Right atrium auricular region (tissue), 2 donors: ENCODE measurements around the gene TMEM63C. TPM values are rescaled to one million over a fixed set of nuclear protein-coding genes. Genes with fewer than 3 reads are reported as not detected.

Experiments used
- DNase-seq: peaks from one replicate; pipeline ENCODE4 v3.0.0-alpha.2; 2019; ENCODE audit warnings: low spot score
- H3K27ac ChIP-seq, 2 donors: fragments of 200-600 bp; sonication (generic); 1 replicate in 1 of 2; 2 replicates in 1 of 2; pipeline ENCODE4 v1.5.1; 2016 to 2019
- H3K27me3 ChIP-seq, 2 donors: fragments of 200-600 bp; sonication (generic); one replicate each; pipeline versions ENCODE4 v1.5.1 to v1.6.0; 2017 to 2019
- H3K36me3 ChIP-seq: fragments of 200-600 bp; sonication (generic); one replicate; pipeline ENCODE4 v1.5.1; 2016
- H3K4me1 ChIP-seq, 2 donors: fragments of 200-600 bp; sonication (generic); one replicate each; pipeline versions ENCODE4 v1.5.1 to v1.6.0; 2017 to 2019
- H3K4me3 ChIP-seq, 2 donors: fragments of 200-600 bp; sonication (generic); 1 replicate in 1 of 2; 2 replicates in 1 of 2; pipeline ENCODE4 v1.5.1; 2017 to 2019; ENCODE audit warnings: mild to moderate bottlenecking in 1 of 2, moderate library complexity in 1 of 2
- H3K9me3 ChIP-seq, 2 donors: fragments of 200-600 bp; sonication (generic); one replicate each; pipeline ENCODE4 v1.5.1; 2019
- CTCF ChIP-seq, 2 donors: fragments of 200-600 bp; sonication (generic); IDR thresholded peaks; one replicate each; pipeline ENCODE4 v1.5.1; 2019; ENCODE audit warnings: antibody characterized with exemption in 2 of 2
- total RNA-seq, 2 donors: library from RNA; depleted of rRNA; stranded (reverse); fragments of >200 nt; gene quantifications; one replicate each; pipeline ENCODE4 v1.1.0, GENCODE V29; 2016

TMEM63C gene
- total RNA-seq, 2 donors from 2014 or later: 0.04 TPM; not detected in 1

GRCh38 chr14:77238356-77238755, 56.8 kb downstream of the TMEM63C start:
- no peak for DNase-seq
- no peaks in the 10 kb centered on the region for H3K27me3 ChIP-seq
- no peak for TF ChIP-seq CTCF (IDR thresholded peaks at IDR 0.05)
- H3K9me3 ChIP-seq: no peaks in the 10 kb centered on the region
- H3K36me3 ChIP-seq: no peaks in the 10 kb centered on the region
- no peak overlapping the region for H3K4me3 ChIP-seq
- H3K27ac ChIP-seq: no peak overlapping the region
- no peaks in the 10 kb centered on the region for H3K4me1 ChIP-seq

- no peak for DNase-seq
- Histone ChIP-seq H3K9me3 (no peaks in the 10 kb centered on the region), H3K36me3 (no peaks in the 10 kb centered on the region), H3K4me3 (no peak overlapping the region), H3K27me3 (no peaks in the 10 kb centered on the region), H3K27ac (no peak overlapping the region), H3K4me1 (no peaks in the 10 kb centered on the region)
- no peak for TF ChIP-seq CTCF (IDR thresholded peaks at IDR 0.05)
Measured at GRCh38 chr14:77238996-77239395, 57.4 kb downstream of the TMEM63C start.

GRCh38 chr14:77239412-77239811, 57.8 kb downstream of the TMEM63C start:
- H3K4me1 ChIP-seq: no peaks in the 10 kb centered on the region
- no peaks in the 10 kb centered on the region for H3K27me3 ChIP-seq
- H3K9me3 ChIP-seq: no peaks in the 10 kb centered on the region
- H3K4me3 ChIP-seq: no peak overlapping the region
- H3K36me3 ChIP-seq: no peaks in the 10 kb centered on the region
- DNase-seq: no peak
- H3K27ac ChIP-seq: no peak overlapping the region
- no peak for TF ChIP-seq CTCF (IDR thresholded peaks at IDR 0.05)

GRCh38 chr14:77240336-77240915, 58.8 kb downstream of the TMEM63C start:
- no peak for DNase-seq
- no peak overlapping the region for H3K27ac ChIP-seq

GRCh38 chr14:77241955-77242354, 60.4 kb downstream of the TMEM63C start:
- H3K27ac ChIP-seq: no peak overlapping the region
- H3K9me3 ChIP-seq: no peaks in the 10 kb centered on the region
- H3K4me1 ChIP-seq: no peaks in the 10 kb centered on the region
- DNase-seq: no peak
- no peak overlapping the region for H3K4me3 ChIP-seq
- H3K36me3 ChIP-seq: no peaks in the 10 kb centered on the region
- H3K27me3 ChIP-seq: no peaks in the 10 kb centered on the region
- no peak for TF ChIP-seq CTCF (IDR thresholded peaks at IDR 0.05)

More at GRCh38 chr14:77240336-77240915, 58.8 kb downstream of the TMEM63C start:
- Histone ChIP-seq H3K9me3 (no peaks in the 10 kb centered on the region), H3K36me3 (no peaks in the 10 kb centered on the region), H3K27me3 (no peaks in the 10 kb centered on the region), H3K4me1 (no peaks in the 10 kb centered on the region), H3K4me3 (no peak overlapping the region)
- TF ChIP-seq CTCF (IDR thresholded peaks at IDR 0.05): no peak

GRCh38 chr14:77242752-77243151, 61.2 kb downstream of the TMEM63C start:
- H3K36me3 ChIP-seq: no peaks in the 10 kb centered on the region
- no peaks in the 10 kb centered on the region for H3K27me3 ChIP-seq
- no peaks in the 10 kb centered on the region for H3K9me3 ChIP-seq
- no peak for TF ChIP-seq CTCF (IDR thresholded peaks at IDR 0.05)
- no peak overlapping the region for H3K27ac ChIP-seq
- H3K4me3 ChIP-seq: no peak overlapping the region
- DNase-seq: no peak
- H3K4me1 ChIP-seq: no peaks in the 10 kb centered on the region
